ENCODE results near the gene NPAS3.

The NPAS3 gene

DNA sequence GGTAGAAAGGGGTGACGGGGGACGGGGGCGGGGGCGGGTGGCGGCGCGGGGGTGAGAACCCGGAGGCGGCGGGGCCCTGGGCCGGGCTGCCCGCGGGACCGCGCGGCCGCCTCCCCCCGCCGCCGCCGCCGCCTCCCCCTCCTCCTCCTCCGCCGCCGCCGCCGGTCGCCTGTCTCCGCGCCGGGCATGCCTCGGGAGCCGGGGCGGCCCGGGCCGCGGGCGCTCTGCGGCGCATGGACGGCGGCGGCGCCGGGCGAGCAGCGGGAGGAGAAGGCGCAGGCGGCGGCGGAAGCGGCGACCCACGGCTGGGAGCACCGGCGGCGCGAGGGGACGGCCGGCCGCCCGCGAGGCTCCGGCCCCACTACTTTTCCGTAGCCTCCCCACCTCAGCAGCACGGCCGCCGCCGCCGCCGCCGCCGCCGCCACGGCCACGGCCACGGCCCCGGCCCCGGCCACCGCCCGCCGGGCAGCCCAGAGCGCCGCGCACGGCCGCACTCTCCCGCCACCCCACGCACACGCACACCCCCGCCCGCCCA is at the start of gene NPAS3:
Gene NPAS3, plus strand, starts transcription at position 161 of the 535 bp plus-strand sequence.
- peak; percentile 42 for DNase-seq

DNA sequence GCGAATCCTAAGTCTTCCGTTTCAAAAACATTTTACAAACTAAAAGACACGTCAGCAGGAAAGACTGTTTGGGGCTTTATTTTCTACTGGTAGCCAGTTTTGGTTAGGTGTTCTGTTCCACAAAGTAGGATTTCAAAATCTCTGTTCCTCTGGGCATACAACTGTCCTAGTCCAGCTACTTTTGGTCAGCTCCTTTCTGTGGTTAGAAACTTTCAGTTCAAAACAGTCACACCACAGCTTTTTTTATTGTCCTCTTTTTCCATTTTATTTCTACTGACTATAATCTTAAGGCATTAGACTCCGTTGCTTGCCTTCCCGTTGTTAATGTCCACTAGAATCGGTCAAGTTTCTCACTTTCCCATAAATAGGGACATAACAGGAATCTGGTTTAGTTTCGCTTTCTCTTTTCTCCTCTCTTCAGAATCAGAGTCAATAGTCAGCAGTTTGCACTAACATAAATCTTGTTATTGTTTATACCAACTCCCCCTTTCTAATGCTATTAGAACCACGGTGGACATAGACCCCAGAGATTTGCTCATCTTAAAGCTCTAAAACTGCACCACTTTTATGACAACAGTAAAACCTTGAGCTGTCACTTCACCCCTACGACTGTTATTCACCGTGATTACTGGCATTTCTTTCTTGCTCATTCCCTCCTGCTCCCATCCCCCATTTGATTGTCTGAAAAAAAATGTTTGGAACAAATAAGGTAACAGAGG is 41.5 kb upstream of the NPAS3 start:
- DNase-seq: no peak

GRCh38 chr14:32897698-32898064 is 41.0 kb upstream of the NPAS3 start:
- no peak for DNase-seq

DNA sequence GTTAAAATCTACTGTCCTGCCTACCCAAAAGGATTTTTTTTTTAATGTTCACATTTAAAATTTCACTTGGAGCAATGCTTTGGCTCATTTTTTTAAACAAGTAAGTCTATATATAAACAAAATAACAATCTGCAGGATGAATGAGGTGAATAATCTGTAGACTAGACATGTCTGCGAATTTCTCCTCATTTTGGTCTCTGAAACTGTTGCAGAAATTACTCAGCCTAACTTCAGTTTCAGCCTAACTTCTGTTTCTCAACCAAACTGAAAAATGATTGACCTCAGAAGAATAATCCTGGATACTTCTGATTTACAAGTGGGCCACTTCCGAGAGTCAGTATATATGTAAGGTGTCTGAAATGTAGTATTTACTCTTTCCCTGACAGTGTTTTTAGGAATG is 39.8 kb upstream of the NPAS3 start:
- no peak for DNase-seq

DNA sequence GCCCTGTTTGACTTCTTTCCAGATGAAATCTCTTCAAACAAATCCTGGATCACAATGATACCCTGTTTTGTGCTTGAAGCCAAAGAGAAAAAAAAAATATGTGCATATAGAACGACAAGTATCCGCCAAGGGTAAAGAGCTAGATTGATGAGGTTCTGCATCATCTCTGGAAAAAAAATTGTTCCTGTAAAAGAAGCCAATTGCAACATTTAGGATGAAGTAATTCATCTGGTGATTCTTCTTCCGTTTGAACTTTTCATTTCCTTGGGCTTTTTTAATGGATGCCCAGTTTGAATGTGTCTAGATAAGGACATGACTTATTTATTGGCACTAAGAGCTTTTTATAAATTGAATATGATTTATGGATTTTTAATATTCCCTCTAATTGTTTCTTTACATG is 38.1 kb upstream of the NPAS3 start:
- no peak for DNase-seq

DNA sequence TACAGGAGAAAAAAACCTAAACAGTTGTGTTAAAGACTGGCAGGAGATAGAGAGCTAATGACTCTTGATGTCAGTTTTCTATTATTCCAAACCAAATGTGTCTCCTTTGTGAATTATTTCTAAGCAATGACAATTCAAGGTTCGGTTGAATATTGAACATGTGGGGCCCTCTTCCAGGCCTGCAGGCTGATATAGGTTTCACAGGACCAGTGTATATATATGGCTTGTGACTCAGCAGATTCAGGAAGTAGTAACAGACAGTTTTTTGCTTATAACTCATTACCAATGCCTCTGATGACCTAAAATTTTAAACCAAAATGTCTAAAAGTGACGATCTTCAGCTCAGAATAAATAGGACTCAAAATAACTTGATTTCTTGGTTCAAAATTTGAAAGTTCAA is 33.7 kb upstream of the NPAS3 start:
- DNase-seq: no peak

- DNase-seq: no peak
These were observed 32.0 kb upstream of the NPAS3 start for GRCh38 chr14:32906672-32907071.

DNA sequence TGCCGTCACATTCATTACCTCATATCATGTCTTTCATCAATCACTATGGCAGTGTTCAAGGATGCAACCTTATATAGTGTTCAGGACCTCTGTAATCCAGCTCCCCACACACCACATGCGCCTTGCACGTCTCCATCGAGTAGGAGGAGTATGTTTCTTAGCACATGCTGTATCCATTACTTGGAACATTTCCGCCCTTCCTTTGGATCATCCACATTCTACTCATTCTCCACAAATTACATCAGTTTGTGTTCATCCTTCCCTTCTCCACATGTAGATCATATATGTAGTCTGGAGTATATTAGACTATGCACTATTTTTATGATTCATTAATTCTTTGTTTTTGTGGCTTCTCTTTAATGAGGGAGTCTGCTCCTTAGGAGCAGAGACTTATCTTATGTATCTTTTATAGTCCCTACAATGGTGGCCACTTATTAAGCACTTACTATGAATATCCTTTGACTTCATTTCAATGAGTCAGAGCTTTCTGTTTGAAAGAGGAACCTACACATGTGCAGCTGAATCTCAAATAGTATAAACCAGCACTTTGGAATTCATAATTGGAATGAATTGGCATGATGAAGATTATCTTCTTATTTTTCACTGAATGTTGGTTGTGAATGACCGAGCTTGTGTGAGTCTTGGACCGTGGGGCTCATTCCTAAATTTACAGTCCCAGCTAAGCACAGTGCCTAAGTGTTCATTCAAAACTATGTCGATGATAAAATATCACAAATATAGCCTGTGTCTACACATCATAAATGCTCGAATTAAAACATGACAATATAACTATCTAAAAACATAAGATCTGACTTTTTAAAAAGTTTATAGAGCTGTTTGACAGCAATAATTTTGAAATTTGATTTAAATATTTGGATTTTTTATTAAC is 30.2 kb upstream of the NPAS3 start:
- no peak for DNase-seq

DNA sequence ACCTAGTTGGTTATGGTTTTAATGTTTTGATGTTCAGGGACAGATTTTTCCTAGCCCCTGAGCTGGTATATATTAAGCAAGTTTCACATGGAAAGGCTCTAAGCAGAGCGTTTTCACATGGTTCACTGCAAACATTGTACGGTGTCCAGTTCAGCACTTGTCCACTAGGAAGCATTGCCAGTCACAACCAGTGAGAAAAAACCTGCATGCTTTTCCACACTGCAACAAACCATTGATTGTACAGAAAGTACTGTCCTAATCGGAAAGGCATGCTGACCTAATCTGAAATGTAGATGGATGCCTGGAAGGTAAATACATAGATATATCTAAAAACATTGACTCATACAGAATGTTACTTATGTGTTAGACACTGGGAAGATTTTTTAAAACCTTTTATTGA is 25.0 kb upstream of the NPAS3 start:
- no peak for DNase-seq

DNA sequence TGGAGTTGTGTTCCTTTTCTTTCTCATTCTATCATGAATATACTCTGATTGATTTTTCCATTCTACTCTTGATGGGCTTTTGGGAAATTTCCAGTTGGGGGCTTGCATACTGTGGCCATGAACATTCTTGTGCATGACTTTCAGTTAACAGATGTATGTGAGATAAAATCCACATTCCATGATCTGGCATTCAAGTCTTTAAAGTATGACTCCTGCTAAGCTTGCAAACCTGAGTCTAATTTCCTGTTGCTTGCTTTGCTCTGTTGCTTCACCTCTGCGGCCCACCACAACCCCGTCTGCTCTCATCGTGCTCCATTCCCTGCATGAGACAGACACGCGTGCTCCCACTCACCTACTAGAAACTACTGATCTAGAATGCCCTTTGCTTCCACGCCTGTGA is 24.3 kb upstream of the NPAS3 start:
- no peak for DNase-seq

DNA sequence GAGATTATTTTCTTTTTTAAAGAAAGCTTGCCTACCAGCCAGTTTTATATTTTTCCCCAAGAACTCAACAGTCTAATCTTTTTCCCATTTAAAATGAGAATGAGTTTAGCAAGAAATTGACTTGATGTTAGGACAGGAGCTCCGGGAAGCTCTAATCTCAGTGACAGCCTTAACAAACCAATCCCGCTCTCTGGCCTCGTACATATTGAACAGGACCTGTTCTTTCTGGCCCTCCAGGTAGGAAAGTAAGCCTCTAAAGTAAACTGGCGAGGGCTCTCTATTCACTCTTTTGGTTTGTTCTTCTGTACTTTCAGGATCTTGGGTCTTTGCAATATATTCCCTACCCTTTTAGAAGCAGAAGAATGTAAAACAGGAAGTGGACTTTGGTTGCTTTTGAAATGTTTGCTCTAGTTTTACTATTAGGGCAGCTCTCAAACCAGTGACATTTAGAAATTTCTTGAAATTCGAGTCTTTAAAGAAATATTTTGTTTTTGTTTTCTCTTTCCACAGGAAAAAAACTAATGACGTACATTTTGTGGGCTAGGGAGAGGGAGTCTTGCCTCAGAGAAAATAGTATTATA is 17.9 kb upstream of the NPAS3 start:
- no peak for DNase-seq

- DNase-seq: no peak
These were observed 13.2 kb upstream of the NPAS3 start for GRCh38 chr14:32925439-32925838.

- DNase-seq: no peak
These were observed 6.3 kb upstream of the NPAS3 start for GRCh38 chr14:32932302-32932913.

DNA sequence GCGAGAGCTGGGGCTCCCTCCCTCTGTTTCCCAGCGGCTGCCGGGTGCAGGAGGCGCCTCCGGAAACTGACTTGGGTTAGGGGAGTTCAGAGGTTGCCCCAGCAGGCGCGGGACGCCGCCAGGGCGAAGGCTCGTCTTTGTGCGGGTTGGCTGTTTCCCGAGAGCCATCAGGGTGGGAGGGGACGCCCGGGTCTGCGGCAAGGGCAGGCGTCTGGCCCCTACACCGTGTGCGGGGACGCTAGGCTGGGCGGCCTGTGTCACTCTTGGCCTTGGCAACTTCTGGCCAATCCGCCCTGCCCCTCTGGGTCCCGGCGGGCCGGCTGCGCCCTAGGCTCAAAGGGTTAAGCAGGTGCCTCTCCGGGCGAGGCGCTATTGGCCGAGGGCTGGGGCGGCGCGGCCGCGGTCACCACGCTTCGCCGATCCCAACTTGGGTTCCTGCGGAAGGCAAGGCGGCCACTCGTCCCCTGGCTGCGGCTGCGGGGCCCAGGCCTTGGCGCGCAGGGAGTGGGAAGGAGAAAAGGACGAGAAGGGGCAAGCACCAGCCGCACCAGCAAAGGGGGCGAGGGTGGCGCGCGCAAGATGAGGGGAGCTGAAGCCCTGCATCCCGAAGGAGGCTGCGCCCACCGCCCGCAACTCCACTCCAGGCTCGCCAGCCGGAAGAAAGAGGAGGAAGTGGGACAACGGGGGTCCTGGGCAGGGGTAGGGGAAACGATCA is 5.6 kb upstream of the NPAS3 start:
- DNase-seq: peak; percentile 53

- DNase-seq: peak; percentile 54
These were observed 5.0 kb upstream of the NPAS3 start for GRCh38 chr14:32933629-32934072.

DNA sequence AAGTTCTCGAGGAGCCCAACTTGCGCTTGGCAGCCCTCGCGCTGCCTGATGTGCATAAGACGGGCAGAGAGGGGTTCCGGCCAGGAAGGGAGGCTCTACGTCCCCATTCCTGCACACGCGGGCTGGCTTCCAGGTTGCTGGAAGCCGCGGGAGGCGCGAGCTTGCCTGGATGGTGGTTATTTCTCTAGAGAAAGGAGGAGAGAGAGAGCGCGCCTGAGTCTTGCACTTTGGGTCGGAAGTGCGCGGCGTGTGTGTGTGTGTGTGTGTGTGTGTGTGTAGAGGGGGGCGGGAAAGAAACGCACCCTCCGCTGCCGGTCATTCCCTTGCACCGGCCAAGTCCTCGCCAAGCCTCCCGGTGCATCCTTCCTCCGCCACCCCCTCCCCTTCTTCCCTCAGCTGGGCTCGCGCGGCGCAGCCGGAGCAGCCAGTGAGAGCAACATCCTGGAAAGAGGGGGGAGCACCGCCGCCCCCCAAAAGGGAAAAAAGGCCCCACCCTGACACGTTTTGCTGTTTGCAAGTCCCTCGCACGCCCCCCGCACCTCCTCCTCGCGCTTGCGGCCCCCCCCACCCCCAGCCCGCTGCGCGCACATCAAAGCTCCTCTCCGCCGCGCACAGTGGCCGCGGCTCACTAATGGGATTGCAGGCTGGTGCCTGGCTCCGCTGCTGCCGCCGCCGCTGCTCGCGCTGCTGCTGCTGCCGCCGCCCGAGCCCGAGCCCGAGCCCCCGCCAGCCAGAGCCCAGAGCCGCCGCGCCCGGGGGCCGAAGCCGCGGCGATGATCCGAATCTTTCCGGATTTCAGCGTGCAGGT is 4.4 kb upstream of the NPAS3 start:
- DNase-seq: peak; percentile 82

- DNase-seq: peak; percentile 50
These were observed 3.6 kb upstream of the NPAS3 start for GRCh38 chr14:32934881-32935633.

DNA sequence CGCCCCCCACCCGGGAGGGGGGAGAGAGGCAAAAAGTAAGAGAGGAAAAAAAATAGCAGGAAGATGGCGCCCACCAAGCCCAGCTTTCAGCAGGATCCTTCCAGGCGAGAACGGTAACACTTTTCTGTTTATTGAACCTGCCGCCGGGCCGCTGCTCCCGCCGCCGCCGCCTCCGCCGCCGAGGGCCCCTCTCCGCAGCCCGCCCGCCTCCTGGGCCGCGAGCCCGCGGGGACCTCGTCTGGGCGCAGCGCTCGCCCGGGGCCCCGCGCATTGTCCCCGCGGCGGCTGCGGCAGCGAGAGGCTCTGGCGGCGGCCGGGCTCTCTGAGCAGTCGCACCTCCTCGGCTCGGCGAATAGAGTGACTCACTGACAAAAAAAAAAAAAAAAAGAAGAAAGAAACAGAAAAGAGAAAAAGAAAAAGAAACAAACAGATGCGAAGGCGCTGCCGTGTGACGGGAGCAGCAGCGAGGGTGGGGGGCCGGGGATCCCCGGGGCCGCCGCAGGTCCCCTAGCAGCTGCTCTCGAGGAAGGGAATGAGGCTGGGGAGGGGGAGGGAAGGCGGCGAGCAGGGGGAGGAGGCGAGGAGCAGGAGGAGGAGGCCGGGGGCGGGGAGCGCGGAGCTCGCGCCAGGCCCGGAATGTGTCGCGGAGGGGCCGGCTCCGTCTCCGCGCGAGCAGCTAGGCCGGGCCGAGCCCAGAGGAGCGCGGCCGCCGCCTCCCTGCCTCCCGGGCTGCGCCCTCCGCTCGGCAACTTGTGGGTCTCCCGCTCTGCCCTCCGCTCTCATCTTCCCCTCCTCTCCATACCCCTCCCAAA is 781 bp downstream of the NPAS3 start:
- peak; percentile 92 for DNase-seq

GRCh38 chr14:32940066-32940651 is 1.5 kb downstream of the NPAS3 start:
- peak; percentile 19 for DNase-seq
